ENCODE measurements around the gene LMF1. TPM values are rescaled to one million over a fixed set of nuclear protein-coding genes. Genes with fewer than 3 reads are reported as not detected.

LMF1 gene
- total and polyA plus RNA-seq, 2 donors from 2014 or later = 15.4 to 28.6 TPM

DNA sequence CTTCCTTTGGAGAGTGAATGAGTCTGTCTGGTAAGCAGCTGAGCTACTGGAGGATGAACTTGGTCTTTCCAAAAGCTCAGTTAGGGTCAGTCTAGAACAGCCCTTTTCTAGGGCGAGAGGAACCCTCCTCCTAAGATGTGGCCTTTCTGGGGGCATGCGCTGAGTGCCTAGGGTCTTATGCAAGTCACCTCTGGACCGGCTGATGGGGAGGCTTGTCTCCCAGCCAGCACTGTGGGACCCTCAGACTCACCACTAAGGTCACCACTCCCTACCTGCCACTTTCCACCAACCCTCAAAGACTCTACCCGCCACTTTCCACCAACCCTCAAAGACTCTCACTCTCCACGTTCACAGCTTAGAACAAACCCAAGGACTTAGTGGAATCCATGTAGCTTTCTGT is 26.8 kb downstream of the LMF1 start:
- Histone ChIP-seq H3K27me3 (ENCODE audit: control insufficient read depth, insufficient read depth, low read length) (no peaks in the 10 kb centered on the region), H3K9me3 (ENCODE audit: control insufficient read depth in 2 of 3, insufficient read depth in 1 of 3, low read length in 3 of 3) (peaks cover 1 to 15% (median 7%) of the 10 kb centered on the region in 3 donors), H3K36me3 (ENCODE audit: control insufficient read depth in 2 of 3, insufficient read depth in 3 of 3, low read length in 3 of 3) (peaks cover 2 to 8% (median 3%) of the 10 kb centered on the region in 3 donors), H3K9ac (ENCODE audit: low read length in 3 of 3) (no peak overlapping the region), H3K4me3 (ENCODE audit: low read length in 3 of 3) (no peak overlapping the region), H3K4me1 (ENCODE audit: control insufficient read depth in 2 of 3, insufficient read depth in 2 of 3, low read depth in 1 of 3, low read length in 3 of 3) (peaks cover 0 to 3% (median 0%) of the 10 kb centered on the region in 3 donors), H3K27ac (ENCODE audit: low read depth in 2 of 2, low read length in 2 of 2) (no peak overlapping the region)
- intact Hi-C loops (cut with DNase I) = no loop called here
- TF ChIP-seq, protein P1, sequence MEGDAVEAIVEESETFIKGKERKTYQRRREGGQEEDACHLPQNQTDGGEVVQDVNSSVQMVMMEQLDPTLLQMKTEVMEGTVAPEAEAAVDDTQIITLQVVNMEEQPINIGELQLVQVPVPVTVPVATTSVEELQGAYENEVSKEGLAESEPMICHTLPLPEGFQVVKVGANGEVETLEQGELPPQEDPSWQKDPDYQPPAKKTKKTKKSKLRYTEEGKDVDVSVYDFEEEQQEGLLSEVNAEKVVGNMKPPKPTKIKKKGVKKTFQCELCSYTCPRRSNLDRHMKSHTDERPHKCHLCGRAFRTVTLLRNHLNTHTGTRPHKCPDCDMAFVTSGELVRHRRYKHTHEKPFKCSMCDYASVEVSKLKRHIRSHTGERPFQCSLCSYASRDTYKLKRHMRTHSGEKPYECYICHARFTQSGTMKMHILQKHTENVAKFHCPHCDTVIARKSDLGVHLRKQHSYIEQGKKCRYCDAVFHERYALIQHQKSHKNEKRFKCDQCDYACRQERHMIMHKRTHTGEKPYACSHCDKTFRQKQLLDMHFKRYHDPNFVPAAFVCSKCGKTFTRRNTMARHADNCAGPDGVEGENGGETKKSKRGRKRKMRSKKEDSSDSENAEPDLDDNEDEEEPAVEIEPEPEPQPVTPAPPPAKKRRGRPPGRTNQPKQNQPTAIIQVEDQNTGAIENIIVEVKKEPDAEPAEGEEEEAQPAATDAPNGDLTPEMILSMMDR (IDR thresholded peaks at IDR 0.05; ENCODE audit: borderline replicate concordance, extremely low read depth, insufficient read depth) = no peak
- peak in 1 of 5 donors; percentile 6 for DNase-seq
- no peak for FAIRE-seq

- H3K4me3 ChIP-seq (ENCODE audit: low read length in 3 of 3) = no peak overlapping the region
- H3K9ac ChIP-seq (ENCODE audit: low read length in 3 of 3) = no peak overlapping the region
- DNase-seq (no peak), FAIRE-seq (no peak)
- no peak overlapping the region for H3K27ac ChIP-seq (ENCODE audit: low read depth in 2 of 2, low read length in 2 of 2)
- H3K36me3 ChIP-seq (ENCODE audit: control insufficient read depth in 2 of 3, insufficient read depth in 3 of 3, low read length in 3 of 3) = peaks cover 2 to 8% (median 3%) of the 10 kb centered on the region in 3 donors
- TF ChIP-seq, protein P1 (IDR thresholded peaks at IDR 0.05; ENCODE audit: borderline replicate concordance, extremely low read depth, insufficient read depth) = no peak
- H3K9me3 ChIP-seq (ENCODE audit: control insufficient read depth in 2 of 3, insufficient read depth in 1 of 3, low read length in 3 of 3) = peaks cover 1 to 15% (median 7%) of the 10 kb centered on the region in 3 donors
- H3K27me3 ChIP-seq (ENCODE audit: control insufficient read depth, insufficient read depth, low read length) = no peaks in the 10 kb centered on the region
- peaks cover 0 to 3% (median 0%) of the 10 kb centered on the region in 3 donors for H3K4me1 ChIP-seq (ENCODE audit: control insufficient read depth in 2 of 3, insufficient read depth in 2 of 3, low read depth in 1 of 3, low read length in 3 of 3)
- intact Hi-C loops (cut with DNase I) = no loop called here
These were observed 28.2 kb downstream of the LMF1 start for GRCh38 chr16:942436-943060.

GRCh38 chr16:939941-940340 is 30.8 kb downstream of the LMF1 start:
- intact Hi-C loops (cut with DNase I) = no loop called here

More at GRCh38 chr16:939941-940340, 30.8 kb downstream of the LMF1 start:
- FAIRE-seq (no peak), DNase-seq (peak in 1 of 5 donors; percentile 41)
- Histone ChIP-seq H3K9ac (ENCODE audit: low read length in 3 of 3) (no peak overlapping the region), H3K27me3 (ENCODE audit: control insufficient read depth, insufficient read depth, low read length) (no peaks in the 10 kb centered on the region), H3K4me1 (ENCODE audit: control insufficient read depth in 2 of 3, insufficient read depth in 2 of 3, low read depth in 1 of 3, low read length in 3 of 3) (no peaks in the 10 kb centered on the region), H3K4me3 (ENCODE audit: low read length in 3 of 3) (no peak overlapping the region), H3K9me3 (ENCODE audit: control insufficient read depth in 2 of 3, insufficient read depth in 1 of 3, low read length in 3 of 3) (peaks cover 1 to 15% (median 7%) of the 10 kb centered on the region in 3 donors), H3K27ac (ENCODE audit: low read depth in 2 of 2, low read length in 2 of 2) (no peak overlapping the region), H3K36me3 (ENCODE audit: control insufficient read depth in 2 of 3, insufficient read depth in 3 of 3, low read length in 3 of 3) (peaks cover 0 to 3% (median 2%) of the 10 kb centered on the region in 3 donors)
- TF ChIP-seq, protein P1 (IDR thresholded peaks at IDR 0.05; ENCODE audit: borderline replicate concordance, extremely low read depth, insufficient read depth) = no peak

Measured in kidney (tissue), 14 donors.